Superior temporal gyrus (tissue), 1 donor: ENCODE measurements around the gene WDFY1.
"Not testable (repeated sequence)": the region's sequence is repeated elsewhere in the genome, so short reads cannot be mapped to it uniquely, and the experiment has no call there.

Experiments used
- DNase-seq: peaks from one replicate; pipeline ENCODE4 v3.0.0-alpha.2; 2016; ENCODE audit errors: extremely low spot score

WDFY1 gene

DNA sequence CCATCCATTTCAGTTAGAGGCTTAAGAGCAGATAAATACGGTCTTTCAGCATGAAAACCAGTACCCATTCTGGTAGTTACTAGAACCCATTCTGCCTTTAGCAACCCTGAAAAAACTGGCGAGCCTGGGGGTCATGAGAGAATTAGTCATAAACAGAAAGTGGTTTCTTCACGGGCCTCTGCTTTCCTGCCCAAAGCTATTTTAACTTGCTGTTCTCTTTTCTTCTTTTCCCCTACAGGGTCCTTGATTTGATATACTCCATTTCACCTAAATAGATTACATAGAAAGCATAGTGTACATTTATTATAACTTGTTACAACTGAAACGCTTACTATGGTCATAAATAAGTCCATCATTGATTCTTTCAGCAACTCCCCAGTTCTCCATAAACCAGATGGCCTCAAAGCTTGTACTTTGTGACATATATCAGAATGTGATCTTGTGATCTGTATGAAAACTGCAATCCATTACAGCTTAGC lies 48.3 kb downstream of the WDFY1 start:
- DNase-seq = no peak

GRCh38 chr2:223894968-223895367 lies 50.2 kb downstream of the WDFY1 start:
- no peak for DNase-seq

DNA sequence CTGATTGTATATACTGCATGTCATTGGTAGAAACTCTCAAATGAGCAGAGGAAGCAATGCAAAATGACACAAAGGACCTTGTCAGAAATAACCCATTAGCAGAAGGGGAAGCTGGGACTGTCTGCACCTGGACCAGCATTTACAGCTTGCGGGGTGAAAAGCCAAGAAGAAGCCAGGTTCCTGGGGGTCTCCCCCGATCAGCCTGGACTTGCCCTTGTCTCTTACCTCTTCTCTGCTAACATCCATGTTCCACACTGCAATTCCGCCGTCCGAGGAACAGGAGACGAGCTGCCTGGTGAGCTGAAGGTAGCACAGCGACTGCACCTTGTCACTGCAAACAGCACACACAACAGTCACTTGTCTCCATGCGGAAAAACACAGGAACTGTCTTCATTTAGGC lies 51.1 kb downstream of the WDFY1 start:
- DNase-seq = no peak

DNA sequence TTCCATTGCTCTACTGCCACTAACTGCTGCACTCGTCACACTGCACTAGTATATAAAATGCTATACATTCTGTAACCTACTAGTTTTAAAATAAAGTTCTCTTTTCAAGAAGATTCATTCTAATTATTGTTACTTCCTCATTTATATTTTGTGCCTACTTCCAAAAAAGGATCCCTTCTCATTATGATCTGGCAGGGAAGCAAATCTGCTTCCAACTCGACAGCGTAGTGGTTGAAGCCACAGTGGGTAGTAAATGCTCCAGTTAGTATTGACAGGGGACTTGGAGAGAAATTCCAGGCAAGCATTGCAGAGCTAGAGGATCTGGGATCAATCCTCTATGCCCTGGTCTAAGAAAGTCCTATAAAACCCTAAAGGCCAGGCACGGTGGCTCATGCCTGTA lies 54.4 kb downstream of the WDFY1 start:
- DNase-seq = no peak

- DNase-seq = no peak
Measured at GRCh38 chr2:223889229-223889628, 55.9 kb downstream of the WDFY1 start.

GRCh38 chr2:223888251-223888650 lies 56.9 kb downstream of the WDFY1 start:
- DNase-seq = no peak

- DNase-seq = no peak
Measured at GRCh38 chr2:223887127-223887526, 58.0 kb downstream of the WDFY1 start.

GRCh38 chr2:223886726-223887125 lies 58.4 kb downstream of the WDFY1 start:
- no peak for DNase-seq

DNA sequence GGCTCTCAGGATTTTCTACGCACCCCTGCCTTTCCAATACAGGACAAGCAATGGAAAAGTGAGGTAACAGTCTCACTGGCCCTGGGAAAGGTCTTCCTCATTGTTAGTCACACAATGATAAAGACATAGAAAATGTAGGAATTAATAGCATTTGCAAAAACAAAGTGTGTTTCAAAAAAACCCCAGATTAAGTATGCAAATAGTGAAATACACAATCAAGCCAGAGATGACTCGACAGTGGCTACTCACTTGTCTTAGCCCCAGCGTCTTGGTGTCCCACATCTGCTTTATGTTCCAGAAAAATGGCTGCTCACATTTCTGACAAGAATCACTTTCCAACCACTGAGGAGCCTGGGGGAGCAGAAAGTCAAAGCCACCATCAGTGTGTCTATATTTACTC lies 60.7 kb downstream of the WDFY1 start:
- DNase-seq = no peak

DNA sequence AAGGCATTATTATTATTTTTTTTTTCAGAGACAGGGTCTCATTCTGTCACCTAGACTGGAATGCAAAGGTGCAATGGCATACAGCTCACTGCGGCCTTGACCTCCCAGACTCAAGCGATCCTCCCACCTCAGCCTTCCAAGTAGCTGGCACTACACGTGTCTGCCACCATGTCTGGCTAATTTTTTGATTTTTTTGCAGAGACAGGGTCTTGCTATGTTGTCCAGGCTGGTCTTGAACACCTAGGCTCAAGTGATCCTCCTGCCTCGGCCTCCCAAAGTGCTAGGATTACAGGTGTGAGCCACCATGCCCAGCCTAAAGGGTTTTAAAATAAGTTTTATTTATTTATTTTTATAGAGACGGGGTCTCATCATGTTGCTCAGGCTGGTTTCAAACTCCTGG lies 62.4 kb downstream of the WDFY1 start:
- DNase-seq = no peak

GRCh38 chr2:223880796-223881195 lies 64.3 kb downstream of the WDFY1 start:
- DNase-seq = no peak

GRCh38 chr2:223877721-223878410 lies 67.3 kb downstream of the WDFY1 start:
- DNase-seq = no peak

- DNase-seq = no peak
Measured at GRCh38 chr2:223873672-223874071, 71.5 kb downstream of the WDFY1 start.

GRCh38 chr2:223872772-223873171 lies 72.4 kb downstream of the WDFY1 start:
- DNase-seq = not testable (repeated sequence)

DNA sequence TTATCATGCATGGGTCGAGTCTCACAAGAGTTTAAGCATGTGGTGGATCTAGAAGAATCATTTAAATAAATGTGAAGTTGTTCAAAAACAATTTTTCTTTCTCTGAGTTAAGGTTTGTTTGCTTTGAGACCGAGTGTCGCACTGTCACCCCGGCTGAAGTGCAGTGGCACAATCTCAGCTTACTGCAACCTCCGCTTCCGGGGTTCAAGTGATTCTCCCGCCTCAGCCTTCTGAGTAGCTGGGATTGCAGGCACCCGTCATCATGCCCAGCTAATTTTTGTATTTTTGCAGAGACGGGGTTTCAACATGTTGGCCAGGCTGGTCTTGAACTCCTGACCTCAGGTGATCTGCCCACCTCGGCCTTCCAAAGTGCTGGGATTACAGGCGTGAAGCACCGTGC lies 73.5 kb downstream of the WDFY1 start:
- not testable (repeated sequence) for DNase-seq

DNA sequence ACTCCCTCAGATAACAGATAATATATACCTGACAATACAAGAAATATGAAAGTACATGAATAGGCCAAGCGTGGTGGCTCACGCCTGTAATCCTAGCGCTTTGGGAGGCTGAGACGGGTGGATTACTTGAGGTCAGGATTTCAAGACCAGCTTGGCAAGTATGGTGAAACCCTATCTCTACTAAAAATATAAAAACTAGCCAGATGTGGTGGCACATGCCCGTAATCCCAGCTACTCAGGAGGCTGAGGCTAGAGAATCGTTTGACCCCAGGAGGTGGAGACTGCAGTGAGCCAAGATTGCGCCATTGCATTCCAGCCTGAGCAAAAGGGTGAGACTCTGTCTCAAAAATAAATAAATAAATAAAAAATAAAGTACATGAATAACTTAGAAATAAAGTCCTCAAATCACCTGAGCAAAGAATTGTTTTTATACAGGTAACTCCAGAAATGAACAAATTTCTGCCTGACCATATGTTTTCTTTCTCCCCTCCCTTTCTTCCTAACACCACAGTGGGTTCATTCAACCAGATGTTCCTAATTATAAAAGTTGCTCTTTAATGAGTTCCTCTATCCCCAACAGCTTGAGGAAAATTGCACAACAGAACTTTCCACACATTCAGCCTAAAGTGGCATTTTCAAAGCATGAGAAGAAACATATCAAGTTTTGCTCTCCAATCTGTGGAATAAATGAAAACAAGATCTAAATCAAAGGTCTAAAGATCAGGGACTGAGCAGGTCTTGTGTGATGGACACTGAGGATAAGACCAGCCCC lies 74.1 kb downstream of the WDFY1 start:
- DNase-seq = no peak

DNA sequence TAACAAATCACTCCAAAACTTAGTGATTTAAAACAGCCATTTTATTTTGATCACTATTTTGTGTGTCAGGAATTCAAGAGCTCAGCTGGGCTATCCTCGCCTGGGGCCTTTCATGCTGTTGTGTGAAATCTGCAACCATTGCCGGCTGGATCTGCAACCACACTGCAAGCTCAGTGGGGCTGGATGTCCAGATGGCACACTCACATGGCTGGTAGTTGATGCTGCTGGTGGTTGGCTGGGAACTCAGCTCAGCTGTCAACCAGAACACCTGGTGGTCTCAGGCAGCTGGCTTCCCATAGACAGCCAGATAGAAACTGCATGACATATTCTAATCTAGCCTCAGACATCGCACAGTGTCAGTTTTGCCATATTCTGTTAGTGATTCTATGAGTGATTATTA lies 77.1 kb downstream of the WDFY1 start:
- no peak for DNase-seq

DNA sequence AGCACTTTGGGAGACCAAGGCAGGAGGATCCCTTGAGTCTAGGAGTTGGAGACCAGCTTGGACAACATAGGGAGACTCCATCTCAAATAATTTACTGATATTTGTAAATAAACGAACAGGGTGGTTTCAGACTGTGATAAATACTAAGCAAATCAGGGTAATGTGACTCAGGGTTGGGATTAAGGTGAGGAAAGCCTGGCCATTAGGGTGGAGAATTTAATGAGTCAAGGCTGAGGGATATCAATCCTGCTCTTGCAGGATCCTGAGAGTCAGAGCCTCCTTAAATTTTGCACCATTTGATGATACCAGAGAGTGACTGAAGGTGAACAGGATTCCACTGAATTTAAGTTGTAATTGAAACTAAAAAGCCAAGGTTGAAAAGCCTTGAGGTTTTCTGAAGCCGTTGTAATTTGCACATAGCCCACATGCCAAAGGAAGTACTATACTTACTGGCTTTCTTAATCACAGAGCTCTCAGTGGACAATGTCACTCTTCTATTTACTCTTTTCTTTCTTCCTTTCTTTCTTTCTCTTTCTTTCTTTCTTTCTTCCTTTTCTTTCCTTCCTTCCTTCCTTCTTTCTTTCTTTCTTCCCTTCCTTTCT lies 79.1 kb downstream of the WDFY1 start:
- DNase-seq = no peak

DNA sequence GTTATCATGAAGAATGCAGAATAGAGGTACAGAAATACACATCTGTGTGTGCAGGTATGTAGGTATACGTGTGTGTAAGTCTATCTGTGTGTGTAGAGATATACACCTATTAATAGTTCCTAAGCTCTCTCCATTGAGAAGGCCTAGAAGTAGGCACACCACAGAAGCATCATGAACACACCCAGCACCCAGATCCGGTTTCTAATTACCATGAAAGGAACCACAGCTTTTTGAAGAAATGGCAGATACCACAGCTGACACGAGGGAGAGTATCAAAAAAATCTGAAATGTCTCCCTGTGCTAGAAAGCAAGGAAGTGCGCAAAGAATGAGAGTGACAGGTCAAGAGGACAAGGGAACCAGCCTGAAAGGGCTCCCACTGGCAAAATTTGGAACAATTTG lies 80.0 kb downstream of the WDFY1 start:
- no peak for DNase-seq

DNA sequence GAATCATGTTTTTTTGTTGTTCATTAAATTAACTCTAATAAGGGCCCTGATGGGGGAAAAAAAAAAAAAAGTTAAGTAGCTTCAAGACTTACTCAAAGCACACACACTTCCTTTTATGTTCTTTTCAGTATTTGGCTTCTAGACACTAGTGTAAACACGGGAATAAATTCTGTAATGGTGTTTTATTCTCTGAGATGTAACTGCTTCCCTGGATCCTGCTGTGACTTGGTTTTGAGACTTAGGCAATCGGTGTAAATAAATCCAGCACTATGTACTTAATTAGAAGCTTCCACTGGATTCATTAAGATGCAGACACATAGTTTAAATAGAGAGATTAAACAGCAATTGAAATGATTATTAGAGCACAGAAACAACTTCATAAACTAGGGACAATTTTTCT lies 81.6 kb downstream of the WDFY1 start:
- no peak for DNase-seq

GRCh38 chr2:223860809-223861738 lies 84.1 kb downstream of the WDFY1 start:
- no peak for DNase-seq

- DNase-seq = no peak
Measured at GRCh38 chr2:223859070-223859469, 86.1 kb downstream of the WDFY1 start.
